Measurements from ENCODE around the gene FOXRED2.

The FOXRED2 gene

GRCh38 chr22:36506637-36507517 lies at the start of gene FOXRED2:
Gene FOXRED2, minus strand, starts transcription at chr22:36507040. Its CDS starts 618 bp downstream, at chr22:36506422.
- TF ChIP-seq GATA2 (IDR thresholded peaks at IDR 0.05; ENCODE audit: low read depth, low read length) (no peak), GATA3 (IDR thresholded peaks at IDR 0.05; ENCODE audit: low read depth, low read length) (no peak)

- TF ChIP-seq GATA3 (IDR thresholded peaks at IDR 0.05; ENCODE audit: low read depth, low read length) (no peak), GATA2 (IDR thresholded peaks at IDR 0.05; ENCODE audit: low read depth, low read length) (no peak)
These were observed 47.3 kb upstream of the FOXRED2 start for GRCh38 chr22:36554098-36554497.

- no peak for TF ChIP-seq GATA2 (IDR thresholded peaks at IDR 0.05; ENCODE audit: low read depth, low read length)
- no peak for TF ChIP-seq GATA3 (IDR thresholded peaks at IDR 0.05; ENCODE audit: low read depth, low read length)
These were observed 45.4 kb upstream of the FOXRED2 start for GRCh38 chr22:36552289-36552688.

- no peak for TF ChIP-seq GATA3 (IDR thresholded peaks at IDR 0.05; ENCODE audit: low read depth, low read length)
- TF ChIP-seq GATA2 (IDR thresholded peaks at IDR 0.05; ENCODE audit: low read depth, low read length) = no peak
These were observed 44.1 kb upstream of the FOXRED2 start for GRCh38 chr22:36550701-36551495.

GRCh38 chr22:36549033-36549432 lies 42.2 kb upstream of the FOXRED2 start:
- TF ChIP-seq GATA2 (IDR thresholded peaks at IDR 0.05; ENCODE audit: low read depth, low read length) = no peak
- no peak for TF ChIP-seq GATA3 (IDR thresholded peaks at IDR 0.05; ENCODE audit: low read depth, low read length)

GRCh38 chr22:36548606-36549005 lies 41.8 kb upstream of the FOXRED2 start:
- no peak for TF ChIP-seq GATA3 (IDR thresholded peaks at IDR 0.05; ENCODE audit: low read depth, low read length)
- TF ChIP-seq GATA2 (IDR thresholded peaks at IDR 0.05; ENCODE audit: low read depth, low read length) = no peak

GRCh38 chr22:36546932-36547331 lies 40.1 kb upstream of the FOXRED2 start:
- no peak for TF ChIP-seq GATA3 (IDR thresholded peaks at IDR 0.05; ENCODE audit: low read depth, low read length)
- TF ChIP-seq GATA2 (IDR thresholded peaks at IDR 0.05; ENCODE audit: low read depth, low read length) = no peak

- TF ChIP-seq GATA2 (IDR thresholded peaks at IDR 0.05; ENCODE audit: low read depth, low read length) (no peak), GATA3 (IDR thresholded peaks at IDR 0.05; ENCODE audit: low read depth, low read length) (no peak)
These were observed 39.4 kb upstream of the FOXRED2 start for GRCh38 chr22:36546092-36546804.

GRCh38 chr22:36544107-36544620 lies 37.3 kb upstream of the FOXRED2 start:
- TF ChIP-seq GATA3 (IDR thresholded peaks at IDR 0.05; ENCODE audit: low read depth, low read length) = no peak
- no peak for TF ChIP-seq GATA2 (IDR thresholded peaks at IDR 0.05; ENCODE audit: low read depth, low read length)

GRCh38 chr22:36541831-36542411 lies 35.1 kb upstream of the FOXRED2 start:
- TF ChIP-seq GATA2 (IDR thresholded peaks at IDR 0.05; ENCODE audit: low read depth, low read length) (no peak), GATA3 (IDR thresholded peaks at IDR 0.05; ENCODE audit: low read depth, low read length) (no peak)

GRCh38 chr22:36540867-36541642 lies 34.2 kb upstream of the FOXRED2 start:
- no peak for TF ChIP-seq GATA2 (IDR thresholded peaks at IDR 0.05; ENCODE audit: low read depth, low read length)
- no peak for TF ChIP-seq GATA3 (IDR thresholded peaks at IDR 0.05; ENCODE audit: low read depth, low read length)

GRCh38 chr22:36538529-36538928 lies 31.7 kb upstream of the FOXRED2 start:
- no peak for TF ChIP-seq GATA3 (IDR thresholded peaks at IDR 0.05; ENCODE audit: low read depth, low read length)
- no peak for TF ChIP-seq GATA2 (IDR thresholded peaks at IDR 0.05; ENCODE audit: low read depth, low read length)

GRCh38 chr22:36536717-36537116 lies 29.9 kb upstream of the FOXRED2 start:
- TF ChIP-seq GATA3 (IDR thresholded peaks at IDR 0.05; ENCODE audit: low read depth, low read length) (no peak), GATA2 (IDR thresholded peaks at IDR 0.05; ENCODE audit: low read depth, low read length) (no peak)
